Retina (tissue), 1 donor: ENCODE results near the gene ISYNA1.
"Not testable (repeated sequence)": the region's sequence is repeated elsewhere in the genome, so short reads cannot be mapped to it uniquely, and the experiment has no call there.

ENCODE experiments used
- DNase-seq: peaks from one replicate; pipeline ENCODE4 v3.0.0-alpha.2; 2016

Gene ISYNA1

GRCh38 chr19:18418483-18419194 is 19.3 kb downstream of the ISYNA1 start:
- peak; percentile 90 for DNase-seq

GRCh38 chr19:18418029-18418482 is 19.9 kb downstream of the ISYNA1 start:
- peak; percentile 56 for DNase-seq

- peak; percentile 89 for DNase-seq
Measured at GRCh38 chr19:18417250-18418028, 20.5 kb downstream of the ISYNA1 start.

- DNase-seq, result peak; percentile 90
Measured at GRCh38 chr19:18416778-18417249, 21.1 kb downstream of the ISYNA1 start.

- DNase-seq, result peak; percentile 45
Measured at GRCh38 chr19:18415178-18415867, 22.6 kb downstream of the ISYNA1 start.

- DNase-seq, result peak; percentile 60
Measured at GRCh38 chr19:18414504-18415177, 23.3 kb downstream of the ISYNA1 start.

- no peak for DNase-seq
Measured at GRCh38 chr19:18412610-18413239, 25.2 kb downstream of the ISYNA1 start.

GRCh38 chr19:18408053-18408476 is 29.9 kb downstream of the ISYNA1 start:
- no peak for DNase-seq

GRCh38 chr19:18406749-18407148 is 31.2 kb downstream of the ISYNA1 start:
- no peak for DNase-seq

- not testable (repeated sequence) for DNase-seq
Measured at GRCh38 chr19:18405754-18406153, 32.2 kb downstream of the ISYNA1 start.

- not testable (repeated sequence) for DNase-seq
Measured at GRCh38 chr19:18402455-18403248, 35.3 kb downstream of the ISYNA1 start.

GRCh38 chr19:18401580-18402112 is 36.3 kb downstream of the ISYNA1 start:
- no peak for DNase-seq

GRCh38 chr19:18399008-18399407 is 38.9 kb downstream of the ISYNA1 start:
- DNase-seq, result no peak

- DNase-seq, result peak; percentile 39
Measured at GRCh38 chr19:18397242-18398202, 40.4 kb downstream of the ISYNA1 start, which contains the start of gene LRRC25. Gene LRRC25 (minus strand): TSS chr19:18397622. CDS start chr19:18396963, 659 bp downstream.

GRCh38 chr19:18396471-18397241 is 41.3 kb downstream of the ISYNA1 start:
- no peak for DNase-seq

GRCh38 chr19:18393836-18394235 is 44.1 kb downstream of the ISYNA1 start:
- no peak for DNase-seq

- DNase-seq, result no peak
Measured at GRCh38 chr19:18392926-18393325, 45.0 kb downstream of the ISYNA1 start.

- DNase-seq, result no peak
Measured at GRCh38 chr19:18392417-18392816, 45.5 kb downstream of the ISYNA1 start.
